ENCODE measurements around the gene EXOG.

- TF ChIP-seq EP300 (IDR thresholded peaks at IDR 0.05) (no peak), CTCF (IDR thresholded peaks at IDR 0.05) (no peak), POLR2AphosphoS5 (IDR thresholded peaks at IDR 0.05) (no peak), POLR2A (IDR thresholded peaks at IDR 0.05) (no peak)
Measured at GRCh38 chr3:38564631-38565338, 68.6 kb downstream of the EXOG start.

Data from upper lobe of left lung (tissue), 4 donors.